K562 (cell line): ENCODE data around the gene SPINK9. TPM values are rescaled to one million over a fixed set of nuclear protein-coding genes. Genes with fewer than 3 reads are reported as not detected.

Source experiments
- CAMTA2 ChIP-seq: fragments of 250-450 bp; sonication (Bioruptor Pico); conservative IDR thresholded peaks from 2 replicates; pipeline ENCODE4 v1.5.1; 2022
- CBFA2T2 ChIP-seq: fragments of 450-650 bp; conservative IDR thresholded peaks from 2 replicates; pipeline ENCODE4 v1.6.1; 2017; ENCODE audit warnings: mild to moderate bottlenecking
- CREB5 ChIP-seq: fragments of 250-450 bp; sonication (Bioruptor Pico); IDR thresholded peaks from 2 replicates; pipeline ENCODE4 v1.5.0; 2020; ENCODE audit warnings: mild to moderate bottlenecking
- FOXM1 ChIP-seq, 2 experiments: fragments of 450-650 bp in 1 of 2; sonication (generic) in 1 of 2; formaldehyde crosslinking in 1 of 2; IDR thresholded peaks; 2 replicates each; pipeline versions ENCODE4 v1.6.1 to v1.9.0; 2017 to 2022; ENCODE audit warnings: low read depth in 2 of 2, mild to moderate bottlenecking in 2 of 2, missing genetic modification reagents in 1 of 2, moderate library complexity in 1 of 2
- ILF3 ChIP-seq: fragments of 450-650 bp; IDR thresholded peaks from 2 replicates; pipeline ENCODE4 v1.6.1; 2018; ENCODE audit warnings: antibody characterized with exemption, mild to moderate bottlenecking, moderate library complexity, borderline replicate concordance
- MAFK ChIP-seq: IDR thresholded peaks from 2 replicates; pipeline ENCODE4 v1.6.1; 2011; ENCODE audit warnings: low read length, improper control_type of control experiment
- MTF1 ChIP-seq: fragments of 250-450 bp; sonication (Bioruptor Pico); IDR thresholded peaks from 2 replicates; pipeline ENCODE4 v1.9.0; 2021; ENCODE audit warnings: moderate library complexity, mild to moderate bottlenecking, inconsistent platforms, borderline replicate concordance
- NFXL1 ChIP-seq: fragments of 450-650 bp; formaldehyde crosslinking; IDR thresholded peaks from 2 replicates; pipeline ENCODE4 v1.4.0; 2021; ENCODE audit warnings: mild to moderate bottlenecking
- OTX1 ChIP-seq: fragments of 450-650 bp; formaldehyde crosslinking; IDR thresholded peaks from 2 replicates; pipeline ENCODE4 v1.4.0; 2022; ENCODE audit warnings: mild to moderate bottlenecking
- SRF ChIP-seq, 2 experiments: fragments of 250-450, 450-650 bp in 1 of 2; sonication (Bioruptor Pico) in 1 of 2; sonication (generic) in 1 of 2; formaldehyde crosslinking; IDR thresholded peaks; 2 replicates each; pipeline versions ENCODE4 v1.5.0 to v1.5.1; 2020 to 2022; ENCODE audit warnings: mild to moderate bottlenecking in 1 of 2, missing genetic modification reagents in 1 of 2
- ZFP1 ChIP-seq: fragments of 450-650 bp; formaldehyde crosslinking; IDR thresholded peaks from 2 replicates; pipeline ENCODE4 v1.4.0; 2020; ENCODE audit warnings: mild to moderate bottlenecking, mixed read lengths
- ZNF146 ChIP-seq: IDR thresholded peaks from one replicate; pipeline ENCODE4 v1.6.1; 2018; ENCODE audit warnings: missing compliant biosample characterization; ENCODE audit not compliant: unreplicated experiment
- ZNF232 ChIP-seq: sonication (generic); formaldehyde crosslinking; IDR thresholded peaks from 2 replicates; pipeline ENCODE4 v1.8.0; 2022; ENCODE audit warnings: mild to moderate bottlenecking, missing genetic modification reagents
- ZNF347 ChIP-seq: fragments of 450-650 bp; formaldehyde crosslinking; IDR thresholded peaks from 2 replicates; pipeline ENCODE4 v1.4.0; 2020; ENCODE audit warnings: low read depth, mild to moderate bottlenecking, moderate library complexity
- ZNF445 ChIP-seq: fragments of 250-450 bp; sonication (Bioruptor Pico); IDR thresholded peaks from 2 replicates; pipeline ENCODE4 v1.4.0; 2020; ENCODE audit warnings: low read depth, mild to moderate bottlenecking, moderate library complexity
- ZNF668 ChIP-seq: fragments of 250-450 bp; sonication (Bioruptor Pico); IDR thresholded peaks from 2 replicates; pipeline ENCODE4 v1.8.0; 2022; ENCODE audit warnings: mild to moderate bottlenecking, inconsistent platforms
- ZNF77 ChIP-seq: fragments of 250-450 bp; sonication (Bioruptor Pico); IDR thresholded peaks from 2 replicates; pipeline ENCODE4 v1.5.0; 2020
- ZNF778 ChIP-seq: fragments of 450-650 bp; formaldehyde crosslinking; IDR thresholded peaks from 2 replicates; pipeline ENCODE4 v1.4.0; 2020; ENCODE audit warnings: mild to moderate bottlenecking, moderate library complexity
- polyA plus RNA-seq, 8 experiments: library from polyadenylated mRNA; depleted of rRNA in 4 of 8; stranded (reverse) in 5 of 8; unstranded in 3 of 8; fragments of >200 nt; fragmentation: Nextera tagmentation in 2 of 8; fragmentation: Illumina TruSeq in 1 of 8; extraction: Ambion mirVana in 2 of 8; extraction: Trizol in 1 of 8; gene quantifications; 2 replicates each; pipeline versions ENCODE4 v1.2.1 to v1.2.3, GENCODE V29; 2011 to 2014; ENCODE audit warnings: inconsistent platforms in 1 of 8, missing spikeins in 1 of 8
- total RNA-seq, 7 experiments: library from RNA; depleted of rRNA in 6 of 7; stranded (reverse); fragments of >200 nt in 6 of 7; fragmentation: Illumina TruSeq in 2 of 7; extraction: Trizol in 2 of 7; gene quantifications; 2 replicates each; pipeline versions ENCODE4 v1.2.1 to v1.2.3, GENCODE V29; 2011 to 2021; ENCODE audit warnings: low replicate concordance in 1 of 7
- TF ChIP-seq, protein P1 (sequence below): fragments of 250-450 bp; sonication (Bioruptor Pico); IDR thresholded peaks from 2 replicates; pipeline ENCODE4 v1.9.0; 2021; ENCODE audit warnings: mild to moderate bottlenecking
- TF ChIP-seq, protein P2 (sequence below): fragments of 200-400 bp; formaldehyde crosslinking; IDR thresholded peaks from 2 replicates; pipeline ENCODE4 v1.6.1; 2017; ENCODE audit warnings: mild to moderate bottlenecking, low read depth, low read length, moderate library complexity
- TF ChIP-seq, protein P3 (sequence below): sonication (generic); formaldehyde crosslinking; IDR thresholded peaks from 2 replicates; pipeline ENCODE4 v1.8.1; 2023; ENCODE audit warnings: mild to moderate bottlenecking, missing genetic modification reagents

SPINK9 gene
- total and polyA plus RNA-seq, 9 of the 15 experiments (the other 6 are each of a cell fraction or from before 2014, with no cell fraction given): not detected

- TF ChIP-seq SRF (CRISPR knock-in tag; IDR thresholded peaks at IDR 0.05) (peak in 1 of 2 experiments; percentile 43; a peak in 1 of 4 replicates), ZNF445 (CRISPR knock-in tag) (no peak), ZNF778 (CRISPR knock-in tag) (no peak), CREB5 (no peak), ZNF232 (no peak), NFXL1 (CRISPR knock-in tag) (no peak), ZNF347 (CRISPR knock-in tag) (no peak), CAMTA2 (CRISPR knock-in tag) (no peak), OTX1 (no peak), FOXM1 (IDR thresholded peaks at IDR 0.05; ENCODE audit: low read depth) (no peak), FOXM1 (CRISPR knock-in tag; IDR thresholded peaks at IDR 0.05; ENCODE audit: low read depth) (0 out of 2 replicates have a peak, but pooled peaks have one; percentile 21), ZNF668 (no peak), ILF3 (no peak), CBFA2T2 (no peak), ZNF77 (CRISPR knock-in tag) (no peak), ZFP1 (CRISPR knock-in tag) (no peak), ZNF146 (CRISPR knock-in tag) (no peak), MAFK (no peak), MTF1 (CRISPR knock-in tag) (no peak)
- TF ChIP-seq, protein P1, sequence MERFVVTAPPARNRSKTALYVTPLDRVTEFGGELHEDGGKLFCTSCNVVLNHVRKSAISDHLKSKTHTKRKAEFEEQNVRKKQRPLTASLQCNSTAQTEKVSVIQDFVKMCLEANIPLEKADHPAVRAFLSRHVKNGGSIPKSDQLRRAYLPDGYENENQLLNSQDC (CRISPR knock-in tag): no peak
- TF ChIP-seq, protein P2, sequence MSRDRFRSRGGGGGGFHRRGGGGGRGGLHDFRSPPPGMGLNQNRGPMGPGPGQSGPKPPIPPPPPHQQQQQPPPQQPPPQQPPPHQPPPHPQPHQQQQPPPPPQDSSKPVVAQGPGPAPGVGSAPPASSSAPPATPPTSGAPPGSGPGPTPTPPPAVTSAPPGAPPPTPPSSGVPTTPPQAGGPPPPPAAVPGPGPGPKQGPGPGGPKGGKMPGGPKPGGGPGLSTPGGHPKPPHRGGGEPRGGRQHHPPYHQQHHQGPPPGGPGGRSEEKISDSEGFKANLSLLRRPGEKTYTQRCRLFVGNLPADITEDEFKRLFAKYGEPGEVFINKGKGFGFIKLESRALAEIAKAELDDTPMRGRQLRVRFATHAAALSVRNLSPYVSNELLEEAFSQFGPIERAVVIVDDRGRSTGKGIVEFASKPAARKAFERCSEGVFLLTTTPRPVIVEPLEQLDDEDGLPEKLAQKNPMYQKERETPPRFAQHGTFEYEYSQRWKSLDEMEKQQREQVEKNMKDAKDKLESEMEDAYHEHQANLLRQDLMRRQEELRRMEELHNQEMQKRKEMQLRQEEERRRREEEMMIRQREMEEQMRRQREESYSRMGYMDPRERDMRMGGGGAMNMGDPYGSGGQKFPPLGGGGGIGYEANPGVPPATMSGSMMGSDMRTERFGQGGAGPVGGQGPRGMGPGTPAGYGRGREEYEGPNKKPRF: no peak
- TF ChIP-seq, protein P3, sequence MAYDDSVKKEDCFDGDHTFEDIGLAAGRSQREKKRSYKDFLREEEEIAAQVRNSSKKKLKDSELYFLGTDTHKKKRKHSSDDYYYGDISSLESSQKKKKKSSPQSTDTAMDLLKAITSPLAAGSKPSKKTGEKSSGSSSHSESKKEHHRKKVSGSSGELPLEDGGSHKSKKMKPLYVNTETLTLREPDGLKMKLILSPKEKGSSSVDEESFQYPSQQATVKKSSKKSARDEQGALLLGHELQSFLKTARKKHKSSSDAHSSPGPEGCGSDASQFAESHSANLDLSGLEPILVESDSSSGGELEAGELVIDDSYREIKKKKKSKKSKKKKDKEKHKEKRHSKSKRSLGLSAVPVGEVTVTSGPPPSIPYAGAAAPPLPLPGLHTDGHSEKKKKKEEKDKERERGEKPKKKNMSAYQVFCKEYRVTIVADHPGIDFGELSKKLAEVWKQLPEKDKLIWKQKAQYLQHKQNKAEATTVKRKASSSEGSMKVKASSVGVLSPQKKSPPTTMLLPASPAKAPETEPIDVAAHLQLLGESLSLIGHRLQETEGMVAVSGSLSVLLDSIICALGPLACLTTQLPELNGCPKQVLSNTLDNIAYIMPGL (CRISPR knock-in tag): 0 out of 2 replicates have a peak, but pooled peaks have one; percentile 48
Observed at GRCh38 chr5:148383564-148384379, 48.4 kb downstream of the SPINK9 start, which contains the start of gene FBXO38 (continued).
